Right atrium auricular region (tissue), 2 donors: Measurements from ENCODE around the gene SCN9A. TPM values are rescaled to one million over a fixed set of nuclear protein-coding genes. Genes with fewer than 3 reads are reported as not detected.

Experiments used
- DNase-seq: peaks from one replicate; pipeline ENCODE4 v3.0.0-alpha.2; 2019; ENCODE audit warnings: low spot score
- H3K27ac ChIP-seq, 2 donors: fragments of 200-600 bp; sonication (generic); 1 replicate in 1 of 2; 2 replicates in 1 of 2; pipeline ENCODE4 v1.5.1; 2016 to 2019
- H3K27me3 ChIP-seq, 2 donors: fragments of 200-600 bp; sonication (generic); one replicate each; pipeline versions ENCODE4 v1.5.1 to v1.6.0; 2017 to 2019
- H3K36me3 ChIP-seq: fragments of 200-600 bp; sonication (generic); one replicate; pipeline ENCODE4 v1.5.1; 2016
- H3K4me1 ChIP-seq, 2 donors: fragments of 200-600 bp; sonication (generic); one replicate each; pipeline versions ENCODE4 v1.5.1 to v1.6.0; 2017 to 2019
- H3K4me3 ChIP-seq, 2 donors: fragments of 200-600 bp; sonication (generic); 1 replicate in 1 of 2; 2 replicates in 1 of 2; pipeline ENCODE4 v1.5.1; 2017 to 2019; ENCODE audit warnings: mild to moderate bottlenecking in 1 of 2, moderate library complexity in 1 of 2
- H3K9me3 ChIP-seq, 2 donors: fragments of 200-600 bp; sonication (generic); one replicate each; pipeline ENCODE4 v1.5.1; 2019
- total RNA-seq, 2 donors: library from RNA; depleted of rRNA; stranded (reverse); fragments of >200 nt; gene quantifications; one replicate each; pipeline ENCODE4 v1.1.0, GENCODE V29; 2016
- TF ChIP-seq, protein P1 (sequence below), 2 donors: fragments of 200-600 bp; sonication (generic); IDR thresholded peaks; one replicate each; pipeline ENCODE4 v1.5.1; 2019; ENCODE audit warnings: antibody characterized with exemption in 2 of 2

Gene SCN9A
- total RNA-seq, 2 donors from 2014 or later, result 0.51 to 1.1 TPM

DNA sequence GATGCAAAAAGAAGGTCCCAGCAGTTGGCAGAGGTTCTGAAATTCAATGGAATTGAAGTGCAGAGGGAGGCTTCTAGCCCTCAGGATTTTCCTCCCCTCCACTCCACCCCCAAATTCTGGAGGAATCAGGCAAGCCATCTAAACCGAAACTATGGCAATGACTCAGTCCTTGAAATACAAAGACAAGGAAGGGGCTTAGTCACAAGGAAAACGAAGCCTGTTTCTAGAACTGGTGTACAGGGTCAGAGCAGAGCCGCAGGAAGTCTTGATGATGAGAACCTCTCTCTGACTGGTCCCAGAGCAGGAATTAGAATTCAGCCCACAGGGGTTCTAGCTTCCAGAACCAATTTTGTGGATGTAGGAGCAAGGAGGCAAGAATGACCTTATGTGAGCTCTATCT lies 136.2 kb downstream of the SCN9A start:
- Histone ChIP-seq H3K27me3 (no peaks in the 10 kb centered on the region), H3K36me3 (no peaks in the 10 kb centered on the region), H3K27ac (no peak overlapping the region), H3K4me1 (no peaks in the 10 kb centered on the region), H3K4me3 (no peak overlapping the region), H3K9me3 (no peaks in the 10 kb centered on the region)
- DNase-seq, result no peak
- TF ChIP-seq, protein P1, sequence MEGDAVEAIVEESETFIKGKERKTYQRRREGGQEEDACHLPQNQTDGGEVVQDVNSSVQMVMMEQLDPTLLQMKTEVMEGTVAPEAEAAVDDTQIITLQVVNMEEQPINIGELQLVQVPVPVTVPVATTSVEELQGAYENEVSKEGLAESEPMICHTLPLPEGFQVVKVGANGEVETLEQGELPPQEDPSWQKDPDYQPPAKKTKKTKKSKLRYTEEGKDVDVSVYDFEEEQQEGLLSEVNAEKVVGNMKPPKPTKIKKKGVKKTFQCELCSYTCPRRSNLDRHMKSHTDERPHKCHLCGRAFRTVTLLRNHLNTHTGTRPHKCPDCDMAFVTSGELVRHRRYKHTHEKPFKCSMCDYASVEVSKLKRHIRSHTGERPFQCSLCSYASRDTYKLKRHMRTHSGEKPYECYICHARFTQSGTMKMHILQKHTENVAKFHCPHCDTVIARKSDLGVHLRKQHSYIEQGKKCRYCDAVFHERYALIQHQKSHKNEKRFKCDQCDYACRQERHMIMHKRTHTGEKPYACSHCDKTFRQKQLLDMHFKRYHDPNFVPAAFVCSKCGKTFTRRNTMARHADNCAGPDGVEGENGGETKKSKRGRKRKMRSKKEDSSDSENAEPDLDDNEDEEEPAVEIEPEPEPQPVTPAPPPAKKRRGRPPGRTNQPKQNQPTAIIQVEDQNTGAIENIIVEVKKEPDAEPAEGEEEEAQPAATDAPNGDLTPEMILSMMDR (IDR thresholded peaks at IDR 0.05), result no peak

DNA sequence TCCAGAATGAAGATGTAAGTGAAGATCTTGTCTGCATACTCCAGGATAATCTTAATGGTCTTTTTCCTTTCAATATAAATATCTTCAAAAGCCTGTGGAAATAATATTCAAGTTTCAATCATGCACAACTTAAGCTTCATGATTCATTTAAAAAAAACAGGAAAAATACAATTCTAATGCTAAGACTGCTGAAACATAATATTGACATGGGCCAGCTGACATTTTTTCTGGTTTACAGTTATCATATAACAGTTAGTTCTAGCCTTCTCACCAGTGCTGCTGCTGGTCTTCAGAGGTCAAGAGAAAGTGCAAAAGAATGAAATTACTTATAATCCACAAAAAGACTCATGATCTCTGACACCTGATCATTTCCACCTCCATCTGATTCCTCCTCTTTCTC lies 137.6 kb downstream of the SCN9A start:
- Histone ChIP-seq H3K9me3 (no peaks in the 10 kb centered on the region), H3K4me1 (no peaks in the 10 kb centered on the region), H3K27ac (no peak overlapping the region), H3K4me3 (no peak overlapping the region), H3K36me3 (no peaks in the 10 kb centered on the region), H3K27me3 (no peaks in the 10 kb centered on the region)
- DNase-seq, result no peak
- TF ChIP-seq, protein P1 (IDR thresholded peaks at IDR 0.05), result no peak

DNA sequence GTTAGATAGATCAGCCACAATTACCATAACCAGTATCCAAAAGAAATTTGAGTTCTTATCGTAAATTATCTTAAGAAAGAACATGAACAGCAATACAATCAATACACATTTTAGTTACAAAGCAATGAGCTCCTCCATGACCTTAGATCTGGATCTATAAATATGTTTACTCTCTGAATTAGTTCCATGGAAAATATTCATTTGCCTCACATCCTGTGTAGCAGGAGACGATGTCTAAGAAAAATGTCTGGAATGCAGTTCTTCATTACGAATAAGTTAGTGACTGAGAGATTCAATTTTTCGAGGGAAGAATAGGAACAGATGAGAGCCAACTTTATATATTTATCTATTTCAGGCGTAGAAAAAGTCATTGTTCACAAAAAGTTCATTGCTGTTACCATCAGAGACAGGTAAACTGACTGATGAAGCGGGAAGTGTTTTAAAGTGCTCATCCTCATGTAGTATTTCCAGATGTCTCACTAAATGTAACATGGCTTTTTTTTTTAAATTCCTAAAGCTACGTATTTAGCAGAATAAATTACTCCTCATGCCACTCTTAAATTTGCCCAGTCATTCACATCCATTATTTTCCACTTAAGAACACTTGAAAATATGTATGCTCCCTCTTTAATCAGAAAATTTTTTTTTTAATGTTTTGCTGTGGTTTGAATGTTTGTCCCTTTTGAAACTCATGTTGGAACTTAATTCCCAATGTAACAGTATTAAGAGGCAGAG lies 141.5 kb downstream of the SCN9A start:
- Histone ChIP-seq H3K27me3 (no peaks in the 10 kb centered on the region), H3K36me3 (no peaks in the 10 kb centered on the region), H3K4me1 (no peaks in the 10 kb centered on the region), H3K4me3 (no peak overlapping the region), H3K9me3 (no peaks in the 10 kb centered on the region), H3K27ac (no peak overlapping the region)
- no peak for DNase-seq
- TF ChIP-seq, protein P1 (IDR thresholded peaks at IDR 0.05), result no peak

DNA sequence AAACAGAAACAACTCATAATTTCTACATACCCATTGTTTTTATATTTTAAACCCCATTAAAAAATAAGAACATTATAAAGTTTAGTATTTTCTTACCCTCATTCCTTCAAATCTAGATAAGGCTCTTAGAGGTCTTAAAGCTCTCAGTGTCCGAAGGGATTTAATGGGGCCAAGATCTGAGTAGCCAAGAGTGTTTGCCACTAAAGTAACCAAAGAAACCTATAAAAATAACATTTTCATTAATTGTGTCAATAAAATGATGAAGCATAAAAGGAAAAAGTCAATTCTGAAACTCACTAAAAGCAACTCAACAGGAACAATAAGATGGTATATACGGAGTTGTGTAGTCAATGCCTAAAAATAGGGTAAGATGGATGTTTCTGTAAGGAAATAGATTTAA lies 142.5 kb downstream of the SCN9A start:
- TF ChIP-seq, protein P1 (IDR thresholded peaks at IDR 0.05), result no peak
- no peak overlapping the region for H3K4me3 ChIP-seq

DNA sequence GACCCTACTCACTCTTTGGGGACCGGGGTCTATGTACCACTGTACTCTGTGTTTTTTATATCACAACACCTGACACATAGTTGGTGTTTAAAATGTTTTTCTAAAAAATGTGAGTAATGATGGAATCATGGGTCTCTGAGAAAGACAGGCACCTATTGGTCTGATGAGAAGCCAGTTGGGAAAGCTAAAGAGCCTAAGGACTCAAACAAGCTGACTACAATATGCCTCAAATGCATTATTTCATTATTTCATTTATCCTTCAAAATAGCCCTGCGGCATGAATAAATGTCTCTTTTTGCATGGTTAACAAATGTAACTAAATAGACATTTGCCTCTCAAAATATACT lies 145.0 kb downstream of the SCN9A start:
- Histone ChIP-seq H3K9me3 (no peaks in the 10 kb centered on the region), H3K36me3 (no peaks in the 10 kb centered on the region), H3K27ac (no peak overlapping the region), H3K4me1 (no peaks in the 10 kb centered on the region), H3K4me3 (no peak overlapping the region), H3K27me3 (no peaks in the 10 kb centered on the region)
- TF ChIP-seq, protein P1 (IDR thresholded peaks at IDR 0.05), result no peak
- no peak for DNase-seq

More for the DNA sequence above, 142.5 kb downstream of the SCN9A start:
- DNase-seq, result no peak
- Histone ChIP-seq H3K27me3 (no peaks in the 10 kb centered on the region), H3K9me3 (no peaks in the 10 kb centered on the region), H3K36me3 (no peaks in the 10 kb centered on the region), H3K4me1 (no peaks in the 10 kb centered on the region), H3K27ac (no peak overlapping the region)
